AG09309 (cell line): ENCODE data around the gene IARS1.

Source experiments
- DNase-seq: peaks from one replicate; pipeline ENCODE4 v3.0.0-alpha.2; 2010; ENCODE audit warnings: low read depth
- H3K4me3 ChIP-seq: 2 replicates; pipeline ENCODE4 v1.5.1; 2011; ENCODE audit warnings: mild to moderate bottlenecking, low read depth, low read length, moderate library complexity; ENCODE audit not compliant: control insufficient read depth
- TF ChIP-seq, protein P1 (sequence below): IDR thresholded peaks from 2 replicates; pipeline ENCODE4 v1.5.1; 2011; ENCODE audit warnings: mild to moderate bottlenecking, low read depth, low read length, inconsistent platforms; ENCODE audit not compliant: insufficient read depth, control insufficient read depth; ENCODE audit errors: missing control alignments

IARS1 gene

DNA sequence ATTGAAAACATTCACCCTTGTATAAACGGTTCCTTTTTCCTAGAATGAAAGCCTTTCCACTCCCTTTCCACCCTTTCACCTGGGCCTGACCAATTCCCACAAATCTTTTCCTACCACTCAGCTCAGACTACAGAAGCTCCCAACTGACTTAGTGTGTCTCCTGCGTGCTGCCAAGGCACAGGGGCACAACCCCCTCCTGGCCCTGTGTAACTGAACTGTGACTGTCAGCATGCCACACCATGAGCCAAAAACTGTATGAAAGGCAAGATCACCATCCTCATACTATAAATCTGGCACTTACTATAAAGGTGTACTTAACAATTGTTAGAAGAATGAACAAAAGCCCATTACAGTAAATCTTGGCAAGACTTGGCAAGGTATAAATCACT is 20.1 kb upstream of the IARS1 start:
- DNase-seq: no peak
- TF ChIP-seq, protein P1, sequence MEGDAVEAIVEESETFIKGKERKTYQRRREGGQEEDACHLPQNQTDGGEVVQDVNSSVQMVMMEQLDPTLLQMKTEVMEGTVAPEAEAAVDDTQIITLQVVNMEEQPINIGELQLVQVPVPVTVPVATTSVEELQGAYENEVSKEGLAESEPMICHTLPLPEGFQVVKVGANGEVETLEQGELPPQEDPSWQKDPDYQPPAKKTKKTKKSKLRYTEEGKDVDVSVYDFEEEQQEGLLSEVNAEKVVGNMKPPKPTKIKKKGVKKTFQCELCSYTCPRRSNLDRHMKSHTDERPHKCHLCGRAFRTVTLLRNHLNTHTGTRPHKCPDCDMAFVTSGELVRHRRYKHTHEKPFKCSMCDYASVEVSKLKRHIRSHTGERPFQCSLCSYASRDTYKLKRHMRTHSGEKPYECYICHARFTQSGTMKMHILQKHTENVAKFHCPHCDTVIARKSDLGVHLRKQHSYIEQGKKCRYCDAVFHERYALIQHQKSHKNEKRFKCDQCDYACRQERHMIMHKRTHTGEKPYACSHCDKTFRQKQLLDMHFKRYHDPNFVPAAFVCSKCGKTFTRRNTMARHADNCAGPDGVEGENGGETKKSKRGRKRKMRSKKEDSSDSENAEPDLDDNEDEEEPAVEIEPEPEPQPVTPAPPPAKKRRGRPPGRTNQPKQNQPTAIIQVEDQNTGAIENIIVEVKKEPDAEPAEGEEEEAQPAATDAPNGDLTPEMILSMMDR: no peak
- no peak overlapping the region for H3K4me3 ChIP-seq

DNA sequence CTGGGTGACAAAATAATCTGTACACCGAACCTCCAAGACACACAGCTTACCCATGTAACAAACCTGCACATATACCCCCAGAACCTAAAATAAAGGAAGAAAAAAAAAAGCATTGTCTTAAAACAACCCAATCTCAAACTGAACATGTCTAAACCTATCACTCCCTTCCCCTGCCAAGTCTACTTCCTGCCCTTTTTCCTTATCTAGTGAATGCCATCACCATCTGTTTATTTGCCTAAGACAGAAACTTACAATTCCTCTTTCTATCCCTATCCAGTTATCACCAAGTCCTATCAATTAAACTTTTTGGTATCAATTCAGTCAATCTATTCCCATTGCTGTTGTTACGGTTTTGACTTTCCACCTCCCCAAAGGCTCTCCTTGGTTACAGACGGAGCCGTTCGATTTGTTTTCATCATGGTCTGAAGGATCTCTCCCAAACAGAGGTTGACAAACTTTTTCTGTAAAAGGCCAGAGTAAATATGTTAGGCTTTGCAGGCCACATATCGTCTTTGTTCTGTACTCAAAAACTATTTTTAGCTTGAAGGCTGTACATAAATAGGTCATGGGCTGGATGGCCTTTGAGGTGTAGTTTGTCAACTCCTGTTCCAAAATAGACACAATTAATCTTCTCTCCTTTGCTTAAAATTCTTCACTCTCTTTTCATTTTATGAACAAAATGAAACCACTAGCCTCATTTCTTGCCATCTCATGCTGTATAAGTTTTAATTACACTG is 19.6 kb upstream of the IARS1 start:
- H3K4me3 ChIP-seq: no peak overlapping the region
- TF ChIP-seq, protein P1: no peak
- no peak for DNase-seq

DNA sequence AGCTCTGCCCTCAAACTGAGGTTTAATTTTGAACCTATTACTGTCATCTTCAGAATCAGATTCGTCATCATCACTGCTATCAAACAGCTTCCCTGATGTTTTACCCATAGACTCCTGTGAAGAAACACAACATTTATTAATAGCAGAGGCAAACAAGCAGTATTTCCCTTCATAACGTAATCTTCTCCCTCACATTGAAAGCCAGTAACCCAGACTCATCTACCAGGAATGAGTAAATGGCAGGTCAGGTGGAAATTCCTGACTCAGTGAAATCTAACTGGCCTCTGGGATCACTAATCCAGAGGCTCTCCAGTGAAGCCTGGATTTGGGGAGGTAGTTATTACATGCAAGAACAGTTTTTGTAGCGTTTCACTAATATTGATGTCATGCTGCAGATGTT is 17.1 kb upstream of the IARS1 start:
- TF ChIP-seq, protein P1: no peak
- no peak for DNase-seq
- H3K4me3 ChIP-seq: no peak overlapping the region

DNA sequence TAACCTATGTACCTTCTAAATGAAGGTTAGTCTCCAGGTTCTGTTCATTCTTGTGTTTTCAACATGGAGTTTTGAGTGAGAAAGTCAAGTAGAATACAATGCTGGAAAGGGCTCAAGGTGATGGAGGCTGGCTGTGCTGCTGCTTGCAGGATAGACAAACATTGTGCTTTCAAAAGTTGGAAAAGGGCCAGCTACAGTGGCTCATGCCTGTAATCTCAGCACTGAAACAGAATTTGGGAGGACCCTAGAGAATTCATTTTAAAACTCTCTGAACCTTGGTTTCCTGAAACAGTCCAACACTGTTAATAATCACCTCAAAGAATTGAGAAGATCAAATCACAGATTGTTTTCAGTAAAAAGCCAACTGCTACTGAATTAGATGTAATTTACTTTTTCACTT is 15.4 kb upstream of the IARS1 start:
- TF ChIP-seq, protein P1: no peak
- H3K4me3 ChIP-seq: no peak overlapping the region
- no peak for DNase-seq

DNA sequence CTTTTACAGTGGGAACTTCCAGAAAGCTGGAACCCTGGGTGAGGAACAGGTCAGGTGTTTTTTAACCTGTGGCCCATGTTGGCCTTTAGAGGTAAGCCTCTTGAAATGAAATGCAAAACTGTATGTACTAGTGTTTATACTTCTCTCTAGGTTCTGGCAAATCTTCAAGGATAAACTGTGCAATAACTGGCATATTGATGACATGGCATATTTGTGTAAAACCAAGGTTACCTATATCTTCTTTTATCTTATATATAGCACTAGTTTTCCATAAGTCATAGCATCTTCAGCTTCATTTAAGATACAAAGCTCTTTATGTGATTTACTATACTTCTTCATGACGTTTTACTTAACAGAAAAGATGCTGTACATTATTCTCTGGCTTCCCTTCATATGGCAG is 7.4 kb upstream of the IARS1 start:
- DNase-seq: no peak
- no peak overlapping the region for H3K4me3 ChIP-seq
- TF ChIP-seq, protein P1: no peak

DNA sequence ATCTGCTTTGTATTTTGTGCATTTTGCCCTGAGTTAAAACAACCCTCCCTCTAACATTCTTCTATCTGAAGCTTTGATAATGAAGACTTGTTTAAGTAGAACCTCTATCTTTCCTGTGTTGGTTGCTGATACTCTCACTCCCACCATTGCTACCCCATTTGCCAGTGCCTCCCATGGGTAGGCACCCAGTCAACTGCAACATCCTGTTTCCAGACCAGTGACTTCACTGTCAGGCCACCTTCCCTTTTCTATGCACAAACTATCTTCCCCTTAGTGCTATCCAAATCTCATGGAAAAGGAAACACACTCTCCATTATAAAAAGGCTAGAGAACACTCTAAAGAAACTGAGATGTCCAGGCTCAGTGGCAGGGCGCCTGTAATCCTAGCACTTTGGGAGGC is 5.6 kb upstream of the IARS1 start:
- DNase-seq: no peak
- TF ChIP-seq, protein P1: no peak

More for the DNA sequence above, 5.6 kb upstream of the IARS1 start:
- H3K4me3 ChIP-seq: no peak overlapping the region
